ENCODE measurements around the gene IL34.

The IL34 gene

GRCh38 chr16:70687102-70687511 lies 40.7 kb downstream of the IL34 start:
- Histone ChIP-seq H3K27ac (replicated peaks) (no peak overlapping the region), H3K27me3 (ENCODE audit: insufficient read depth, poor library complexity, severe bottlenecking) (no peaks in the 10 kb centered on the region), H3K4me3 (replicated peaks; ENCODE audit: insufficient read depth, low read length) (no peak overlapping the region)
- TF ChIP-seq GABPA (IDR thresholded peaks at IDR 0.05; ENCODE audit: low read depth), result no peak
- TF ChIP-seq REST (IDR thresholded peaks at IDR 0.05; ENCODE audit: insufficient replicate concordance, low read depth), result no peak
- no peak for TF ChIP-seq SPI1 (IDR thresholded peaks at IDR 0.05; ENCODE audit: borderline replicate concordance, low read depth)
- no peak for TF ChIP-seq POLR2AphosphoS5 (IDR thresholded peaks at IDR 0.05; ENCODE audit: low read depth)
- TF ChIP-seq CTCF (IDR thresholded peaks at IDR 0.05; ENCODE audit: insufficient read depth, low read length), result no peak
- DNase-seq (ENCODE audit: low read depth in 1 of 2, low spot score in 1 of 2), result no peak

- DNase-seq (ENCODE audit: low read depth in 1 of 2, low spot score in 1 of 2), result no peak
- H3K4me3 ChIP-seq (replicated peaks; ENCODE audit: insufficient read depth, low read length), result no peak overlapping the region
Observed at GRCh38 chr16:70687671-70688245, 41.4 kb downstream of the IL34 start.

More at GRCh38 chr16:70687671-70688245, 41.4 kb downstream of the IL34 start:
- TF ChIP-seq REST (IDR thresholded peaks at IDR 0.05; ENCODE audit: insufficient replicate concordance, low read depth) (no peak), POLR2AphosphoS5 (IDR thresholded peaks at IDR 0.05; ENCODE audit: low read depth) (no peak), CTCF (IDR thresholded peaks at IDR 0.05; ENCODE audit: insufficient read depth, low read length) (no peak), SPI1 (IDR thresholded peaks at IDR 0.05; ENCODE audit: borderline replicate concordance, low read depth) (no peak), GABPA (IDR thresholded peaks at IDR 0.05; ENCODE audit: low read depth) (no peak)
- H3K27ac ChIP-seq (replicated peaks), result no peak overlapping the region
- H3K27me3 ChIP-seq (ENCODE audit: insufficient read depth, poor library complexity, severe bottlenecking), result no peaks in the 10 kb centered on the region

Data from HL-60 (cell line).